ENCODE results near the gene ALG1.
"Not testable (repeated sequence)": the region's sequence is repeated elsewhere in the genome, so short reads cannot be mapped to it uniquely, and the experiment has no call there.

ALG1 gene

DNA sequence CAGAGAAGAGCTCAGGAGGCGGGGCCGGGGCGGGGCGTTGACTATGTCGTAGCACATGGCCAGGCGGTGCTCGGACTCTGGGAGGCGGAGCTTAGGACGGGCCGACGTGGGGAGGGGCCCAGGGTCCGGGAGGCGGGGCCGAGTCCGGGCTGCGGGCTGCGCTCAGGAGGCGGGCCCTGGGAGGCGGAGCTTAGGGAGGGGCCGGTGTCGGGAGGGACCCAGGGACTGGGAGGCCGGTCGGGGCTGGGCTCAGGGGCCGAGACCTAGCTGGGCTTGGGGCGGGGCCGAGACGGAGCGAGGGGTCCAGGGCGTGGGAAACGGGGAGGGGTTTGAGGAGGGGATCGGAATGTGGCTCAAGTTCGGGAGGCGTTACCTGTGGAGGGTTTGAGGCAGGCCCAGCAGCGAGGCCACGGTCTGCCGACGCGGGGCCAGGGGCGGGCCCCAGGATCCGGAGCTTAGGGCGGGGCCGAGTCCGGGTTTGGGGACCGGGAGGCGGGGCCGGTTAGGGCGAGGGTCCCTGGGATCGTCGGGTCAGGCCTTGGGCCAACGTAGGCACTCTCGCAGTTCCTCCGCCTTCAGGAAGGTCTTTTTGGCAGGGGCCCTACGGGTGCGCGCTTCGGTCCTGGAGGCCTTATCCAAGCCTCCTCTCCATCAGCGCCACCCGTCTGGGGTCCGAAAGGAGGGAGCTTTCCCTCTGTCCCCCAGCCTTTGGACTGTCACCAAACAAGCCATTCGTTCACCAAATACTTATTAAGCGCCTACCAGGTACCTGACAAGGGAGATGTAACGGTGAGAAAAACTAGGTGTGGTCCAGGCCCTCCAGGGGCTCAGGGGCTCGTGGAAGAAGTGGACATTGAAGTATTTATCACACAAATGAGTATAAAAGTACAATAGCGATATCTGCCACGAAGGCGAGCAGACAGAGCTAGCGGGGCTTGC lies 26.8 kb downstream of the ALG1 start:
- peak; percentile 54 to 59 for DNase-seq (ENCODE audit: low read depth in 2 of 2)

DNA sequence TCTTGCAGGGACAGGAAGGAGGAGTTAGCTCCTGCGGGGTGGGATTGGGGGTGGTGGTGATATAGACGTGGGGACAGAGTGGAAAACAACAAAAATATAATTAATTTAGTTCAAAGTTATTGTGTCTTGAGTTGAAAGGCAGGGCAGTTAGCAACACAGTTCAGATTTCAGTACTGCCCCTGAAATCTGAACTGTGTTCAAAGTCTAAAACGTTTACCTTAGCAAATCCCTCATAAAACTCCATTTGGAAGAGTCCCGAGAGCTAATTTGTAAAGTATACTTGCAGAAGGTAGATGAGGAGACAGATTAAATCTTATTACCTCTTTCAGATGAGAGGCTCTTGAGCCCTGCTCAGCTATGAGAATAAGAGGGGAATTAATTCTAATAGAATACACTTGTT lies 27.5 kb downstream of the ALG1 start:
- not testable (repeated sequence) for DNase-seq (ENCODE audit: low read depth in 2 of 2)

DNA sequence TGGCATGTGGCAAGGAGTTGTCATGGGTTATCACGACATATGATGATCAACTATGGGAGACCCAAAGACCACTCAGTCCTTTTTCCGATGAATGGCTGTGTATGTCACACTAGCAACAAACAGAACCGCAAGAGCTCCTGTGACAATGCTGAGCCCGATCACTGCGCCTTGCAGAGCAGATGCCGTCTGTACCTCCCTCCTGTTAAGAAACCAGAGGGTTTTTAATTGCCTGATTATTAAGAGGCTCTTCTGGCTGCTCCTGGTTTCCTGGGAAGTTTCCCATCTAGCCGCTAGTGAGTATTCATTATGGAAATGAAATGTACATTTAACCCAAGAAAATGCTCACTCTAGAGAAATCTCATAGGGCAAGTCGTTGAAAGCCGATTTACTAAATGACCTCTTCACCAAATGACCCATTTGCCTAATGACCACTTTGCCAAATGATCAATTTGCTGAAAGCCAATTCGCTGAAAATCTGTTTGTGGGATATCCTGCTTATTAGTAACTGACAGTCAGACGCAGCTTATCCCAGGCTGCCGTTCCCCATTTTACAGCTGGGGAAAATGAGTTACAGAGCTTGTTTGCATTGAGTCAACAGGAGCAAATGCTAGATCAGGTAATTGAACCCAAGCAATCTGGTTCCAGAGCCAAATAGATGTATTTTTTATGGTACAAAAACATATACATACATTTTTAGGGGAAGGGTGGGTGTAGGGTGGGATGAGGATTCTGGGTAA lies 31.8 kb downstream of the ALG1 start:
- DNase-seq (ENCODE audit: low read depth in 2 of 2): not testable (repeated sequence)

DNA sequence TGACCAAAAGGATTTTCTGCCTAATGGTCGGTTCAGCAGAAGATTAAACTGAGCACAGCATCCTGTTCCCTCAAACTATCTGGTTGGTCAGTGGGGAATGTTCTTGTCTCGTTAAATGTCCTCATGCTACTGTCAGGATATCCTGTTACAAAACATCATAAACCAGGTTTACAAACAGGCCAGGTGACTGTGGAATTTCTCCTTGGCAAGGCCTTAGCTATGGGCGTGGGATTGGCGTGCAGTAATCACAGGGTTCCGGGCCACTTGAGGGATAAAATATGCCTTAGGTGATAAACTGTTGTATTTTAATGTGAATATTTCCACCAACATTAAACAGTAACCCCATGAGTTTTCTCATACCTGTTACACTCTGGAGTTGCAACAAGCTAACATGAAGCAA lies 33.4 kb downstream of the ALG1 start:
- DNase-seq (ENCODE audit: low read depth in 2 of 2): not testable (repeated sequence)

DNA sequence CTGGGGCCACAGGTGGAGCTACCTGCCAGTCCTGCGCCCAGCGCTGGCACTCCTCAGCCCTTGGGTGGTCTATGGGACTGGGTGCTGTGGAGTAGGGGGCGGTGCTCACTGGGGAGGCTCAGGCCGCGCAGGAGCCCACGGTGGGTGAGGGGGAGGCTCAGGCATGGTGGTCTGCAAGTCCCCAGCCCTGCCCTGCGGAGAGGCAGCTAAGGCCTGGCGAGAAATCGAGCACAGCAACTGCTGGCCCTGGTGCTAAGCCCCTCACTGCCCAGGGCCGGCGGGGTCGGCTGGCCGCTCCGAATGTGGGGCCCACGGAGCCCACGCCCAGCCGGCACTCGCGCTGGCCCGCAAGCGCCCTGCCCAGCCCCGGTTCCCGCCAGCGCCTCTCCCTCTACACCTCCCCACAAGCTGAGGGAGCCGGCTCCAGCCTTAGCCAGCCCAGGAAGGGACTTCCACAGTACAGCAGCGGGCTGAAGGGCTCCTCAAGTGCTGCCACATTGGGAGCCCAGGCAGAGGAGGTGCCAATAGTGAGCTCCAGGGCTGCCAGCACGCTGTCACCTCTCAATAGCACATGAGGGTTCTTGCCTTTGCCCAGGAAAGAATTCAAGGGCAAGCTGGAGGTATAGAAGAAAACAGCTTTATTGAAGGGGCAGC lies 37.0 kb downstream of the ALG1 start:
- no peak for DNase-seq (ENCODE audit: low read depth in 2 of 2)

DNA sequence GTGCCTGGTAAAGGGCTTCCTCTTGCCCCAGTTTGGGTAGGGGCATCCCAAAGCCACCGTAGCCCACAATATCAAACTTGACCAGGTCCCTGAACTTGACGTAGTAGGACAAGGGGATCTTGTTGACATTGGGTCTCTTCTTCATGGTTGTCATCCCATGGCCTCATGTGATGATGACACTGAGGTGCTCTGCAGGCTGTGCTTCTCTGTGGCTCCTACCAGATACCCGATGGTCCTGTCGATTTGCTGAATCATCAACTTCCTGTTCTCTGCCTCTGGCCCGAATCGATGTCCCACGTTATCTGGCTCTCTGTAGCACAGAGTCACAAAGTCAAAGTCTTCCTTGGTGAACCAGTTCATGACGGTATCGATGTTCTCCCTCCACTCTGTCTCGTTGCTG lies 39.3 kb downstream of the ALG1 start:
- not testable (repeated sequence) for DNase-seq (ENCODE audit: low read depth in 2 of 2)

DNA sequence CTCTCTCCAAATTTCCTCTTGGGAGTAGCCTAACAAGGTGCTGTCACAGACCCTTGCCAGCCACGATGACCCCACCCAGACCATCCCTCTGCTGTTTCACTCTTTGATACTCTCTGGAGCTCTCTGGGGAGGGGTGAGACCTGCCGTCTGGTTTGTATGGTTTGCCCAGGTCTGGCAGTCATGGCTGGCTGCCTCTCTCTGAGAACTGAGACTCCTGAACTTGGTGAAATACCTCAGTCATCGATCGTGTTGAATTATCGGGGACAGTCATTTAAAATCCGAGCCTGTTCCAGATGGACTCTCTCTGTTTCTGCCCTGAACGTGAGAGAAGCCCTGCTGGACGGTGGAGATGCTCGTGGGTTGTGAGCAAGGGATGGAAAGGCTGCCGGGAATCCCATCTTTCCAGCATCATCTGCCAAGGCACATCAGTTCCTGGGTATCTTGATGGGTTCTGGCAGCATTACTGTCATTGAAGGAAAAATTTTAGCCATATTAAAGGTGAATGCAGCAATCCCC lies 45.2 kb downstream of the ALG1 start:
- DNase-seq (ENCODE audit: low read depth in 2 of 2): not testable (repeated sequence)

DNA sequence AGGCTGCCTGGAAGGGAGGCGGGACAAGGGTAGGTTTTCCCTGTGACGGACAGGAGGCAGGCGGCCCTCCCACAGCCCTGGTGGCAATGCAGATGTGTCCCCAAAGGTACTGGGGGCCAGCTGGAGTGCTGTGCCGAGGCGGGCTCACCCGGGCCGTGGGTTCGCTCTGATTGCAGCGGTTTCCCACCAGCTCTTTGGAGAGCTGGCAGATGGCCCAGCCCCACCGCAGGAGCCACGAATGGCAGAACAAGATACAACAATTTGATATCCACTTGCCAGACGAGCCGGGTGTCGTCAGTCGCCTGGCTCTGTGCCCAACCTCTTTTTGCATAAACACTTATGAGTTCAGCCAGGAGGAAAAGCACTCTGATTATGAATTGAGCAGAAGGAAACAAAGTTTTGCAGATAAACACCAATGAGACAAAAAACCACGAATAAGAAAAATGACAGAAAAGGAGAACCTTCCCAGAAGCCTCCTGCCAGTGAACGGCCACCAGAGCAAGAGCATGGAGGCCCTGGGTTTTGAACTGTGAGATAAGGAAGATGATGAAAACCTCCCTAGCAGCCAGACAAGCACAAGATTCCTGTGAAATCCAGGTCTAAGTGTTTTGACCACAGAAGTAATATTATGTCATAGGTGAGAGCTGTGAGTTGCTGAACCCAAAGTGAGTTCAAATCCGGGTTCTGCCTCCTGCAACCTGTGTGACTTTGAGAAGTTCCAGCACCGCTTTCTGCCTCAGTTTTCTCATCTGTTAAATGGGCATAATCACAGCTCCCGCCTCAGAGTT lies 45.9 kb downstream of the ALG1 start:
- peak in 1 of 2 donors; percentile 3 for DNase-seq (ENCODE audit: low read depth in 2 of 2)

DNA sequence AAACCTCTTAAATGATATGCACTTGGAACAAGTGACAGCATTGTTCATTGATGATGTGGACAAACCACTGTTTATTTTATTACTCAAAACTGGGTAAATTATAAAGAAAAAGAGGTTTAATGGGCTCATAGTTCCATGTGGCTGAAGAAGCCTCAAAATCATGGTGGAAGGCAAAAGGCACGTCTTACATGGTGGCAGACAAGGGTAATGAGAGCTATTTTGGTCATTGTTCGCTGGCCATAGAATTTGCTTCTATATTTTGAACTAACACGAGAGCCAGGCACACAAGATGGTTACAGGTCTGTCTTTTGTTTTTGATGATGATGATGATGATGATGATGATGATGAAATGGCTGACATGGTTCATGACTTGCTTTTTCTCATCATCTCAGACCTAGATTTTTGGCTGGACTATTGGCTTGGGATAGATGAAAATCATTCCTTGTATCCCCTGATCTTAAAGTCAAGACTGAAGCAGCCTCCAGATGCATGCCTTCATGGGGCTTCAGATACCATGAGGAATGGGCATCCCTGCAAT lies 59.9 kb downstream of the ALG1 start:
- not testable (repeated sequence) for DNase-seq (ENCODE audit: low read depth in 2 of 2)

DNA sequence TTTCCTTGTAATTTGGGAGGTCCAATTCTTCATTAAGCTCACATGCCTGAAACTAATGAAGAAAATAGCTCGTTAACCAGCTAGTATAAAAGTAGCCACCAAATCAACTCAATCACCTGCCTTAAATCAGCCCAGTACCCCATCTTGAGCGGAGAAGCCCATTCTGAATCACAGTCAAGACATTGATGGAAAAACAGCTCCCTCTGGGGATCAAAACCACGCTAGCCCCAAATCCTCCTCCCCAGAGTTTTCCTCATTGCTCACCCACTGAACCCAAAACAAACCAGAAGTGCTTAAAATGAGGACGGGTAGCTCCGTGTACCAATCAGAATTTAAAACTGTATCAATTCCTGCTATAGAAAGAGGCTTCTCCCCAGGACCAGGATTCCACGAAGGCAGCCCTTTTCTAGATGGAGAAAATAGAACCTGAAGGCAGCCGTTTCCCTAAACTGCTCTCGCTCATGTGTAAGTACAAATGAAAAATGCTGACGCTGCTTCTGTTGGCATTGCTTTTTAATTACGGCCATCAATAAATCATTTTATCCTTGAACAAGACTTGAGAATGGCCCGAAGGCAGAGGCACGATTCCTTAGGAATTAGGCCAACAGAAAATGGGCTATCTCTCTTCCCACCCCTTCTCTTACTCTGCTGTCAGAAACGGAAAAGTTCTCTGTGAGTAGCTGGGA lies 61.4 kb downstream of the ALG1 start:
- not testable (repeated sequence) for DNase-seq (ENCODE audit: low read depth in 2 of 2)

DNA sequence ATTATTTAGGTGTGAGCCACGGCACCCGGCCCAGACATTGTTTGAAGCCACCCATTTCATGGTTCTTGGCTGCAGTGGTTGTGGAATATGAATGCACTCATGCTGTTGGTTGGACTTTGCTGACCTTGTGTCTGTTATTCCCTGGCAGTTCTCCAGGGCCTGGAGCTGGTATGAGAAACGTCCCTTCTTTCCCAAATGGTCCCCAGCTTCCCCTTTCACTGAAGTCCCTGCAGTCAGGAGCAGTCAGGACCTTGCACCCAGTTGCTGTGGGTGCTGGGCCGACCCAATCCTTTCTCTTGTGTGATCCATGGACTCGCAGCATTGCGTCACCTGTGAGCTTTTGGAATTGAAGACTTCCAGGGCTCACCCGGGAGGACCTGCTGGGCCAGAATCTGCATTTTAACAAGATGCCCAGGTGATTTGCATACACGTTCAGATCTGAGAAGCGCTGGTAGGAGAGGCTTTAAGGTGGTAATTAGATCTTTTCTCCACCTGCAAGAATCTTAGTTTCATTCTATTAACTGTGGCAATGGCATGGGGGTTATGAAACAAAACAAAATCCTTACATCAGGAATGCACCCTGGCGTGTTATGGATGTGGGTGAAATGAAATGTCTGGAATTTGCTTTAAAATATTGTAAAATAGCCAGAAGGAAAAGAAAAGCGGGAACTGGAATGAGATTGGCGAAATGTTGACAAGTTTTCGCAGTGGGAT lies 63.3 kb downstream of the ALG1 start:
- DNase-seq (ENCODE audit: low read depth in 2 of 2): not testable (repeated sequence)

Data from stimulated activated CD4-positive, alpha-beta T cell treated with anti-CD3 and anti-CD28 coated beads, Interleukin-4, amount 100 ng/mL, for 48 hours (primary cell).